Measurements from ENCODE around the gene MYH6.
A peak's percentile ranks its signal among the peaks of the same experiment; 100 is the strongest.

Gene MYH6

DNA sequence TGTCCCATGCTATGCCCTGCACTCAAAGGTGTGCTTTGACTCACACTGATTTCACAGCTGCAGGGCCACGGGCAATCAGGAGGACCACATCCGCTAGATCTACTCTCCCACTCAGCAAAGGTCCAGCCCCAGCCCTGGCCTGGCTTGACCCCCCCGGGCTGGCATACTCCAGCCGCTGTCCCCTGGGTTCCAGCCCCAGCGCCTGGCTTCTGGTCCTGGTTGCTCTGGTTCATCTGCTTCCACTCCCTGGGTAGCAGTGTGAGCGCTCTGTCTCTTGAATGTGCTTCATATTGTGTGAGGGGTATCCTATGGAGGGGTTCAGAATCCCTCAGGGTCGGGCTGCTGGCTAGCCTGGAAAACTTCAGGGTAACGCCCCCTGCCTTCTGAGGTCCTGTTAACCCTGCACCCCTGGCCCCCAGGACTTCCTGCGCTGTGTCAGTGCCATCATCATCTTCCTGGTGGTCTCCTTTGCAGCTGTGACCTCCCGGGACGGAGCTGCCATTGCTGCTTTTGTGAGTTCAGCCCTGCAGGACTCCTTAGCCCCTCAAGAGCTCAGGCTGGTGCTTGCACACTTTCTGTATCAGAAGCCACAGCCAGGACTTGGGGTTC lies 29.4 kb downstream of the MYH6 start:
- peaks cover 3% of the 10 kb centered on the region; the same call in 1 of the 2 replicates for H3K4me1 ChIP-seq (ENCODE audit: insufficient read depth, low read length)
- H3K4me3 ChIP-seq (ENCODE audit: low read length): no peak overlapping the region
- no peak overlapping the region for H3K27ac ChIP-seq (ENCODE audit: low read length)
- peaks cover 33% of the 10 kb centered on the region for H3K27me3 ChIP-seq (ENCODE audit: insufficient read depth, low read length)
- no peak overlapping the region for H3K9ac ChIP-seq (ENCODE audit: low read depth, low read length)
- no peaks in the 10 kb centered on the region for H3K9me3 ChIP-seq (ENCODE audit: insufficient read depth, low read depth, low read length)
- H3K36me3 ChIP-seq (ENCODE audit: insufficient read depth, low read depth, low read length): no peaks in the 10 kb centered on the region

DNA sequence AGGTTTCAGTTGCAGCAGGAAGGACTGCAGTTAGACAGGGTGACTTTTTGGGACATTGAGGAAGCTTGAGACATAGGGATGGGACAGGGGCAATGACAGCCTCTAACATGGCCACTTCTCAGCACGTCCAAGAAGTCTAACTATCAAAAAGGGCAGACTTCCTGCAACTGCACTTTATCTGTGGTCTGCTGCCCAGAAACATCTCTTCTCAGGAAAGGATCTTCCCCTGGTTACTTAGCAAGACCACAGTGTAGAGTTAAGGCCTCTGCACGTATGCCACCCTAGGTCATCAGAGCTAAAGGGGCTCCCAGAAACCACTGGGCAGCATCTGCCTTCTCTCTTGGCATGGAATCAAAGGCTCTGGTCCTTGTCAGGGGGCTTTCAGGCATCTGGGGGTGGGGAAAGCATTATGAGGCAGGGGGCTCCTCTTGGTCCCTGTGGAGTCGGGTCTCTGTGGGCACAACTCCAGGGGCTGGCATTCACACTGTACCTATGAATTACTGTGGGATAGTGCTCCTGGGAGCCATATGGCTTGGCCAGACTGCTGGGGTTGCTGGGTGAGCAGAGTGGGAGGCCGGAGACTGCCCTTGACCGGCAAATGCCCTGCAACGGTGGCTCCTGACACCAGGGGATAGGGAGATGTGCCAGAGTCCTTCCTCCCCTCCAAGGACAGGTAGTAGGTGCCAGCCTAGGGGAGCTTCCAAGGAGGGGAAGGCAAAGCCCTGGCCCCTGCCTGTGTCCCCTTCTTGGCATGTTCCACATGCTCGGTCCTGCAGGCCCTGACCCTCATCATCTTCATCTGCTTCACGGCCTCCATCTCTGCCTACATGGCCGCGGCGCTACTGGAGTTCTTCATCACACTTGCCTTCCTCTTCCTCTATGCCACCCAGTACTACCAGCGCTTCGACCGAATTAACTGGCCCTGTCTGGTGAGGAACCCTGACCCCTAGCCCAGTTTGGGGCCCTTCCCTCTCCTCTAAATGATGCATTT lies 30.2 kb downstream of the MYH6 start:
- H3K27me3 ChIP-seq (ENCODE audit: insufficient read depth, low read length): peaks cover 33% of the 10 kb centered on the region
- H3K36me3 ChIP-seq (ENCODE audit: insufficient read depth, low read depth, low read length): no peaks in the 10 kb centered on the region
- no peak overlapping the region for H3K9ac ChIP-seq (ENCODE audit: low read depth, low read length)
- no peak overlapping the region for H3K4me3 ChIP-seq (ENCODE audit: low read length)
- peaks cover 3% of the 10 kb centered on the region; the same call in 1 of the 2 replicates for H3K4me1 ChIP-seq (ENCODE audit: insufficient read depth, low read length)
- no peaks in the 10 kb centered on the region for H3K9me3 ChIP-seq (ENCODE audit: insufficient read depth, low read depth, low read length)
- H3K27ac ChIP-seq (ENCODE audit: low read length): no peak overlapping the region

DNA sequence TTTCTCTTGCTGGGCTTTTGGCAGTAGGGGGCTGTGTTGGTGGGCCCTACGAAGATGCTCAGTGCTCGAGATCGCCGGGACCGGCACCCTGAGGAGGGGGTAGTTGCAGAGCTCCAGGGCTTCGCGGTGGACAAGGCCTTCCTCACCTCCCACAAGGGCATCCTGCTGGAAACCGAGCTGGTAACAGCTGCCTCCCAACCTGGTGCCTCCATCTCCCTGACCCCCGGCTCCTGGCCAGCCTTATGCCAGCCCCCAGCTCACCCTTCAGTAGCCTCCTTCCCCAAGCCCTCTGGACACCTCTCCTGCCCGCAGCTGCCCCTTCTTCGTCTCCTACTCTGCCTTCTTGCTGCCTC lies 30.9 kb downstream of the MYH6 start:
- peaks cover 3% of the 10 kb centered on the region; the same call in 1 of the 2 replicates for H3K4me1 ChIP-seq (ENCODE audit: insufficient read depth, low read length)
- no peak overlapping the region for H3K9ac ChIP-seq (ENCODE audit: low read depth, low read length)
- H3K27me3 ChIP-seq (ENCODE audit: insufficient read depth, low read length): peaks cover 33% of the 10 kb centered on the region
- H3K4me3 ChIP-seq (ENCODE audit: low read length): no peak overlapping the region
- no peaks in the 10 kb centered on the region for H3K9me3 ChIP-seq (ENCODE audit: insufficient read depth, low read depth, low read length)
- H3K36me3 ChIP-seq (ENCODE audit: insufficient read depth, low read depth, low read length): no peaks in the 10 kb centered on the region
- no peak overlapping the region for H3K27ac ChIP-seq (ENCODE audit: low read length)

DNA sequence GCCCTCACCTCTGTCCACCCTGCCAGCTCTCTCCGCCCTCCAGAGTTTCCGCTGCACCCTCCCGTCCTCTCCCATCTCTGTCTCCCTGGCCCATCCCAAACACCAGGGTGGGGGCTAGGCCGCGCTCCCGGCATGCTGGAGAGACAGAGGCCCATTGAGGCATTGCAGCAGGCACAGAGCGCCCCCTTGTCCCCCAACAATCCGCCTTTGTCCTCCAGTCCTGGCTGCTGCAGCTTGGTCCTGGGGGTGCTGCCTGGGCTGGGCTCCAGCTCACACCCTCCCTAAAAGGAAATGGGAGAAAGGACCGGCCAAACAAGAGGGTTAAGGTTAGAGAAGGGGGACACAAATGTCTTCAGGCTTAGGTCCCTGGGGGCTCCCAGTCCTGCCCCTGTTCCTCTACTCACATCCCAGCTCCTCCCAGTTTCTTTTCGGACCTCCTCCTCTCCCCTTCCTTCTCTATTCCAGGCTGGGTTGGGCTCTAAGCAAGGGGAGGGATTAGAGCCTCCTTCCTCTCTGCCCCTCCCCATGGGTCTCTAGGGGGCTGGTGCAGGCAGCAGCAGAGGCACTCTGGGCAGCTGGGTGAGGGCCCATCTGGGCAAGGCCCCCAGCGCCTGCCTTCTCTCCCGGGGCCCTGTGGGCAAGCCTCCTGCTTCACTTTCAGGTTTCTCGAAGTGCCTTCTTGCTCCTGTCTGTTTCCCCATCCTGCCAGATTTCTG lies 31.4 kb downstream of the MYH6 start, which contains the start of gene CMTM5:
Gene CMTM5, plus strand, starts transcription at position 565 of the 716 bp plus-strand sequence. CDS start 206 bp downstream, outside the sequence.
- Histone ChIP-seq H3K4me1 (ENCODE audit: insufficient read depth, low read length) (peaks cover 3% of the 10 kb centered on the region; the same call in 1 of the 2 replicates), H3K9me3 (ENCODE audit: insufficient read depth, low read depth, low read length) (no peaks in the 10 kb centered on the region), H3K9ac (ENCODE audit: low read depth, low read length) (peak within 1 kb of the TSS; percentile 37; the same call in 1 of the 2 replicates), H3K27ac (ENCODE audit: low read length) (no peak within 1 kb of the TSS), H3K36me3 (ENCODE audit: insufficient read depth, low read depth, low read length) (no peaks in the 10 kb centered on the region), H3K27me3 (ENCODE audit: insufficient read depth, low read length) (peaks cover 37% of the 10 kb centered on the region), H3K4me3 (ENCODE audit: low read length) (peak within 1 kb of the TSS; percentile 54; the same call in 1 of the 2 replicates)

DNA sequence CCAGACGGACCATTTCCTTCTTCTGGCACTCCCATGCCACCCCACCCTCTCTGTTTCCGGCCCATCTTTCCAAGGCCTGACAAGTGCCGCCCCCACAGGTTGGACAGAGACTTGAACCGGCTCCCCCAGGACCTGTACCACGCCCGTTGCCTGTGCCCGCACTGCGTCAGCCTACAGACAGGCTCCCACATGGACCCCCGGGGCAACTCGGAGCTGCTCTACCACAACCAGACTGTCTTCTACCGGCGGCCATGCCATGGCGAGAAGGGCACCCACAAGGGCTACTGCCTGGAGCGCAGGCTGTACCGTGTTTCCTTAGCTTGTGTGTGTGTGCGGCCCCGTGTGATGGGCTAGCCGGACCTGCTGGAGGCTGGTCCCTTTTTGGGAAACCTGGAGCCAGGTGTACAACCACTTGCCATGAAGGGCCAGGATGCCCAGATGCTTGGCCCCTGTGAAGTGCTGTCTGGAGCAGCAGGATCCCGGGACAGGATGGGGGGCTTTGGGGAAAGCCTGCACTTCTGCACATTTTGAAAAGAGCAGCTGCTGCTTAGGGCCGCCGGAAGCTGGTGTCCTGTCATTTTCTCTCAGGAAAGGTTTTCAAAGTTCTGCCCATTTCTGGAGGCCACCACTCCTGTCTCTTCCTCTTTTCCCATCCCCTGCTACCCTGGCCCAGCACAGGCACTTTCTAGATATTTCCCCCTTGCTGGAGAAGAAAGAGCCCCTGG lies 32.4 kb downstream of the MYH6 start:
- Histone ChIP-seq H3K27me3 (ENCODE audit: insufficient read depth, low read length) (peaks cover 42% of the 10 kb centered on the region), H3K4me3 (ENCODE audit: low read length) (no peak overlapping the region), H3K9ac (ENCODE audit: low read depth, low read length) (no peak overlapping the region), H3K4me1 (ENCODE audit: insufficient read depth, low read length) (peaks cover 3% of the 10 kb centered on the region; the same call in 1 of the 2 replicates), H3K27ac (ENCODE audit: low read length) (no peak overlapping the region), H3K36me3 (ENCODE audit: insufficient read depth, low read depth, low read length) (no peaks in the 10 kb centered on the region), H3K9me3 (ENCODE audit: insufficient read depth, low read depth, low read length) (no peaks in the 10 kb centered on the region)

DNA sequence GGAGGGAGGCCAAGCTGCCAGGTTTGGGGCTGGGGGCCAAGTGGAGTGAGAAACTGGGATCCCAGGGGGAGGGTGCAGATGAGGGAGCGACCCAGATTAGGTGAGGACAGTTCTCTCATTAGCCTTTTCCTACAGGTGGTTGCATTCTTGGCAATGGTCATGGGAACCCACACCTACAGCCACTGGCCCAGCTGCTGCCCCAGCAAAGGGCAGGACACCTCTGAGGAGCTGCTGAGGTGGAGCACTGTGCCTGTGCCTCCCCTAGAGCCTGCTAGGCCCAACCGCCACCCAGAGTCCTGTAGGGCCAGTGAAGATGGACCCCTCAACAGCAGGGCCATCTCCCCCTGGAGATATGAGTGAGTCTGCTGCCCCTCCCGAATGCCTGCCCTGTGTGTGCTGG lies 35.0 kb downstream of the MYH6 start:
- H3K27me3 ChIP-seq (ENCODE audit: insufficient read depth, low read length): peaks cover 48% of the 10 kb centered on the region
- no peak overlapping the region for H3K27ac ChIP-seq (ENCODE audit: low read length)
- H3K4me1 ChIP-seq (ENCODE audit: insufficient read depth, low read length): peaks cover 3% of the 10 kb centered on the region; the same call in 1 of the 2 replicates

DNA sequence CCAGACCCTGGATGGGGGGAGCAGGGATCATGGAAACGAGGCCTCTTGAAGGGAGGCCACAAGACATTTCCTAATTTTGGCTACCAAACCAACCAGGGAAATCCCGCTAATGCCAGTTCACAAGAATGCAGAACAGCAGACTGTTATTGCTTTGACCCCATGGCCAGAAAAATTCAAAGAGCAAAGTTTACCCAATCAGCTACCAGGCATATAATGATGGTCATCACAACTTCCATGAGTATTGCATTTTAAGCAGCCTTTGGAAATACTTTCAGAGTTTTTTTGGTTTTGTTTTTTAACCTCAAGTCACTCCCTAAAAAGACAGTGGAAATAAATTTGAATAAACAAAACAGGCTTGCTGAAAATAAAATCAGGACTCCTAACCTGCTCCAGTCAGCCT lies 35.6 kb downstream of the MYH6 start, which contains the start of gene IL25:
Gene IL25, plus strand, starts transcription at position 301 of the 400 bp plus-strand sequence.
- Histone ChIP-seq H3K27me3 (ENCODE audit: insufficient read depth, low read length) (peaks cover 48% of the 10 kb centered on the region), H3K4me3 (ENCODE audit: low read length) (no peak within 1 kb of the TSS), H3K4me1 (ENCODE audit: insufficient read depth, low read length) (peaks cover 3% of the 10 kb centered on the region; the same call in 1 of the 2 replicates), H3K9me3 (ENCODE audit: insufficient read depth, low read depth, low read length) (no peaks in the 10 kb centered on the region), H3K27ac (ENCODE audit: low read length) (no peak within 1 kb of the TSS), H3K9ac (ENCODE audit: low read depth, low read length) (no peak within 1 kb of the TSS), H3K36me3 (ENCODE audit: insufficient read depth, low read depth, low read length) (no peaks in the 10 kb centered on the region)

More for the DNA sequence above, 35.0 kb downstream of the MYH6 start:
- Histone ChIP-seq H3K4me3 (ENCODE audit: low read length) (no peak overlapping the region), H3K9me3 (ENCODE audit: insufficient read depth, low read depth, low read length) (no peaks in the 10 kb centered on the region), H3K9ac (ENCODE audit: low read depth, low read length) (no peak overlapping the region), H3K36me3 (ENCODE audit: insufficient read depth, low read depth, low read length) (no peaks in the 10 kb centered on the region)

DNA sequence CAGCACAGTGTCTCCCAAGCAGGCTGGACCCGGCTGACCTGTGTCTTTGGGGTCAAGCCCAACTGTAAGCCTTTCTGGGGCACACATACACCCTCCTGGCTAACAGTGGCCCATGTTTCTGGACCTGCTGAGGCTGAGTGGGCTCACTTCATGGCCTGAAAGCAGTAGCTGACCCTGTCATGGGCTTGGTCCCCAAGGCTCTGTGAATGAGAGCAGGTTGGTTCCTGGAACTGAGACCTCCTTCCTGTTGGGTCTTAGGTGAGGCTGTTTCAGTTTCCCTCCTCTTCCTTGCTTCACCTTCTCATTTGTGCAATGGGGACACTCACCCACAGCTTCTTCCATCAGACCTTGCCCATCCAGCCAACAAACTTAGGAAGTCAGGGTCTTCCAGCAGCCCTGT lies 36.2 kb downstream of the MYH6 start:
- Histone ChIP-seq H3K9me3 (ENCODE audit: insufficient read depth, low read depth, low read length) (no peaks in the 10 kb centered on the region), H3K4me1 (ENCODE audit: insufficient read depth, low read length) (peaks cover 6% of the 10 kb centered on the region; the same call in 1 of the 2 replicates), H3K4me3 (ENCODE audit: low read length) (no peak overlapping the region), H3K27ac (ENCODE audit: low read length) (no peak overlapping the region), H3K27me3 (ENCODE audit: insufficient read depth, low read length) (peaks cover 46% of the 10 kb centered on the region), H3K36me3 (ENCODE audit: insufficient read depth, low read depth, low read length) (no peaks in the 10 kb centered on the region), H3K9ac (ENCODE audit: low read depth, low read length) (no peak overlapping the region)

DNA sequence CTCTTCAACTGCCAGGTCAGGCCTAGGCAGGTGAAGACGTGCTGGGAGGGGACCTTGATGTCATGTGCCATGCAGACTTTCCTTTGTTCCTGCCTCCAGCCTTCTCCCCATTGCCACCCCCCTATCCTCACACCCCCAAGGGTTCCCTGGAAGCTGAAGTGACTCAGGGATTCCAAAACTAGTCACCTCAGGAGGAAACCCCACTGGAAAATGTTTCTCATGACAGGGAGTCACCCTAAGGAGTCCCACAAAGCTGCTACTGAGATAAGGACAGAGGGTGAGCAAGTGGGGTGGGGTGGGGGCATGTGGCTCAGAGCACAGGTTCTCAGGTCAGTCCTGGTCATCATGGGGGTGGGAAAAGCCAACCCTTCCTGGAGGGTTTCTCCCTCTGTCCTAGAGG lies 37.9 kb downstream of the MYH6 start:
- Histone ChIP-seq H3K27ac (ENCODE audit: low read length) (no peak overlapping the region), H3K4me1 (ENCODE audit: insufficient read depth, low read length) (peaks cover 6% of the 10 kb centered on the region; the same call in 1 of the 2 replicates), H3K9me3 (ENCODE audit: insufficient read depth, low read depth, low read length) (no peaks in the 10 kb centered on the region), H3K27me3 (ENCODE audit: insufficient read depth, low read length) (peaks cover 46% of the 10 kb centered on the region), H3K4me3 (ENCODE audit: low read length) (no peak overlapping the region), H3K36me3 (ENCODE audit: insufficient read depth, low read depth, low read length) (no peaks in the 10 kb centered on the region), H3K9ac (ENCODE audit: low read depth, low read length) (no peak overlapping the region)

DNA sequence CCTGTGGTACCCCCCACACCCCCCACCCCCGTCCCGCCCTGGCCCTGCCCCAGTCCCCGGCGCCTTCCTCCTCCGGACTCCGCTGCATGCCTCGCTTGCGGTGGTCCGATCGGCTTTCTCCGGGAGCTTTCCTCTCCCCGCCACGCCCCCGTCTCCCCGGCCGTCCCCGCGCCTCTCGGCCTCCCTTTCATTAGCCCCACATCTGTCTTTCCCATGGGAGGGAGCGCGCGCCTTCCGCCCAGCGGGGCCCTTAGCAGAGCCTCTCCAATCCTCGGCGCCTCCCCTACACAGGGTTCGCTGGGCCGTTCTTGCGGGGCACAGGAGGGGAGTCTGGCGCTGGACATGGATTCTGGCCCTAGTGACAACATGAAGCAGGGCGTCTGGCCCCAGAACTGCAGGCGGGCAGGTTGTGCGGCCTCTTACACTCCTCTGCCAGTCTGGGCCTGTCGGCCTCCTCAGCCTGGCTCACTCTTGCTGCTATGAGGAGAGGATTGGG lies 41.6 kb downstream of the MYH6 start:
- Histone ChIP-seq H3K27ac (ENCODE audit: low read length) (no peak overlapping the region), H3K27me3 (ENCODE audit: insufficient read depth, low read length) (peaks cover 40% of the 10 kb centered on the region), H3K4me3 (ENCODE audit: low read length) (peak overlapping the region; percentile 79; the same call in 1 of the 2 replicates), H3K36me3 (ENCODE audit: insufficient read depth, low read depth, low read length) (peaks cover 18% of the 10 kb centered on the region; the same call in 1 of the 2 replicates), H3K4me1 (ENCODE audit: insufficient read depth, low read length) (peaks cover 17% of the 10 kb centered on the region; the same call in 1 of the 2 replicates), H3K9ac (ENCODE audit: low read depth, low read length) (peak overlapping the region; percentile 79; the same call in 1 of the 2 replicates), H3K9me3 (ENCODE audit: insufficient read depth, low read depth, low read length) (no peaks in the 10 kb centered on the region)
